Stomach (tissue), 9 donors: ENCODE data around the gene NDUFB7. TPM values are rescaled to one million over a fixed set of nuclear protein-coding genes. Genes with fewer than 3 reads are reported as not detected.

ENCODE experiments used
- DNase-seq, 2 donors: peaks; one replicate each; pipeline versions ENCODE4 v3.0.0 to v3.0.0-alpha.2; 2013 to 2019
- H3K27ac ChIP-seq, 5 donors: fragments of 200-600 bp in 4 of 5; sonication (generic) in 4 of 5; one replicate each; pipeline ENCODE4 v1.5.1; 2013 to 2019; ENCODE audit warnings: mild to moderate bottlenecking in 1 of 5, moderate library complexity in 1 of 5
- H3K27me3 ChIP-seq, 3 donors: fragments of 200-600 bp; sonication (generic); one replicate each; pipeline ENCODE4 v1.5.1; 2017 to 2019; ENCODE audit warnings: mixed run types in 1 of 3
- H3K36me3 ChIP-seq, 4 donors: fragments of 200-600 bp; sonication (generic); 1 replicate in 3 of 4; 2 replicates in 1 of 4; pipeline ENCODE4 v1.5.1; 2016 to 2019
- H3K4me1 ChIP-seq, 4 donors: fragments of 200-600 bp; sonication (generic); one replicate each; pipeline ENCODE4 v1.5.1; 2016 to 2019
- H3K4me3 ChIP-seq, 4 donors: fragments of 200-600 bp; sonication (generic) in 3 of 4; one replicate each; pipeline ENCODE4 v1.5.1; 2016 to 2019; ENCODE audit warnings: mild to moderate bottlenecking in 1 of 4
- H3K9me3 ChIP-seq, 4 donors: fragments of 200-600 bp; sonication (generic); one replicate each; pipeline ENCODE4 v1.5.1; 2016 to 2019
- CTCF ChIP-seq, 7 experiments: fragments of 450-650 bp in 4 of 7; fragments of 200-600 bp in 3 of 7; sonication (generic) in 3 of 7; IDR thresholded peaks; one replicate each; pipeline ENCODE4 v1.5.1; 2016 to 2019; ENCODE audit warnings: antibody characterized with exemption in 7 of 7, control low read depth in 2 of 7, mild to moderate bottlenecking in 1 of 7
- EP300 ChIP-seq: sonication (generic); formaldehyde crosslinking; IDR thresholded peaks from one replicate; pipeline ENCODE4 v1.6.1; 2017; ENCODE audit warnings: antibody characterized with exemption
- POLR2A ChIP-seq, 4 donors: fragments of 450-650 bp; IDR thresholded peaks; one replicate each; pipeline ENCODE4 v1.6.1; 2016; ENCODE audit warnings: antibody characterized with exemption in 4 of 4, control low read depth in 2 of 4, mild to moderate bottlenecking in 1 of 4, moderate library complexity in 1 of 4
- POLR2AphosphoS5 ChIP-seq, 3 donors: sonication (generic); formaldehyde crosslinking; IDR thresholded peaks; one replicate each; pipeline ENCODE4 v1.6.1; 2016; ENCODE audit warnings: antibody characterized with exemption in 3 of 3
- WGBS, 5 donors: extraction: QIAGEN DNeasy Blood & Tissue Kit in 3 of 5; methylation state at CpG; one replicate each; pipeline versions ENCODE4 v1.1.5 to v1.1.7; 2013 to 2018; 5-methylcytosine and 5-hydroxymethylcytosine counted together
- intact Hi-C: fragments of 100-400 bp; cut with DNase I; formaldehyde crosslinking; loops from one replicate; pipeline ENCODE4 v1.15.1; 2023; ENCODE audit warnings: low total_unique reads
- polyA plus RNA-seq, 3 donors: library from polyadenylated mRNA; stranded (reverse); fragments of 200-250 nt; gene quantifications; one replicate each; pipeline ENCODE4 v1.2.3, GENCODE V29; 2013
- total RNA-seq, 5 donors: library from RNA; depleted of rRNA; stranded (reverse); fragments of >200 nt; gene quantifications; one replicate each; pipeline versions ENCODE4 v1.1.0 to v1.2.3, GENCODE V29; 2014 to 2016
- donor health status: healthy with polysubstance abuse.
- donor health status: Bipolar disorder and iron deficiency.
- donor health status: healthy.

Gene NDUFB7
- total and polyA plus RNA-seq, 8 donors = 159 to 1,175 (median 484) TPM

GRCh38 chr19:14562660-14563589 lies 8.9 kb downstream of the NDUFB7 start:
- H3K4me3 ChIP-seq = no peak overlapping the region

DNA sequence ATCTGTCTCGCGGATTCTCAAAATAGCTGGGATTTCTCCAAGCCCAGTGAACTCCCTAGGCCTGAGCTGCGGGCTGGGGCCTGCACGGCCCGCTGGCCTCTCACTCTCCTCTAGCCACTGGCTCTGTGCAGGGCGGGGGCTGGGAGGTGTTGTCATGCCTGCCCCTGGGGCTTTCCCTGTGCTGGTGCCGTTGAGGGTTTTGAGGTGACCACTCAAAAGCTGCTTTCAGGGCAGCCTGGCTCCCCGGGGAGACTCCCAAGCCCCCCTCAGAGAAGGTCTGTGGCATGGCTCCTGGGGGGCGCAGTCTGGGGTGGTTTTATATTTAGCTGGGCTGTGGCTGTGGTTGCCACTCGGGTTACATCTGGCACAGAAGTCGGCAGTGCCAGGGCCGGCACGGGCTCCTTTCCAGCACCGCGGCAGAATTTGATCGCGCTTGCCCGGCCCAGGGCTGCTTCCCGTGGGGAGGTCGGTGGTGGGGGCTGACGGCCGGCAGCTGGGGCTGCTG lies 10.0 kb downstream of the NDUFB7 start:
- H3K27me3 ChIP-seq = no peaks in the 10 kb centered on the region
- WGBS, 5 donors = 47 to 69% (median 58%) methylated on average over 12 to 22 of the region's 22 CpGs
- peaks cover 16 to 49% (median 34%) of the 10 kb centered on the region in 4 donors for H3K36me3 ChIP-seq
- peak in 1 of 2 donors; percentile 61 for DNase-seq
- TF ChIP-seq POLR2A (IDR thresholded peaks at IDR 0.05) (no peak), CTCF (IDR thresholded peaks at IDR 0.05) (no peak), EP300 (no peak)
- H3K4me3 ChIP-seq = peak overlapping the region in 1 of 4 donors; percentile 3
- intact Hi-C loops = loop anchor here (10.0 kb wide), 1 partner anchor 133 kb away; the partner anchor contains the start of gene ZNF333
- H3K27ac ChIP-seq = peak overlapping the region; percentile 21 to 79 (median 49)
- H3K9me3 ChIP-seq = no peaks in the 10 kb centered on the region
- H3K4me1 ChIP-seq = peaks cover 12 to 35% (median 32%) of the 10 kb centered on the region in 4 donors

More at GRCh38 chr19:14562660-14563589, 8.9 kb downstream of the NDUFB7 start:
- peak overlapping the region in 4 of 5 donors; percentile 33 to 79 (median 55) for H3K27ac ChIP-seq
- no peak for DNase-seq
- no peaks in the 10 kb centered on the region for H3K27me3 ChIP-seq
- H3K4me1 ChIP-seq = peaks cover 12 to 37% (median 33%) of the 10 kb centered on the region in 4 donors
- no peaks in the 10 kb centered on the region for H3K9me3 ChIP-seq
- 76 to 84% (median 79%) methylated on average over 17 to 23 of the region's 23 CpGs for WGBS, 5 donors
- no peak for TF ChIP-seq CTCF (IDR thresholded peaks at IDR 0.05)
- no peak for TF ChIP-seq EP300
- TF ChIP-seq POLR2AphosphoS5 (IDR thresholded peaks at IDR 0.05) = no peak
- TF ChIP-seq POLR2A (IDR thresholded peaks at IDR 0.05) = no peak
- intact Hi-C loops = loop anchor here (10.0 kb wide), 1 partner anchor 132 kb away; the partner anchor contains the start of gene ZNF333
- peaks cover 20 to 60% (median 44%) of the 10 kb centered on the region in 4 donors for H3K36me3 ChIP-seq

- 80 to 86% (median 81%) methylated on average over 6 to 8 of the region's 8 CpGs; no CpG with 5 or more reads in 1 of the 5 donors for WGBS, 5 donors
- intact Hi-C loops = loop anchor here (10.0 kb wide), 1 partner anchor 134 kb away; the partner anchor contains the start of gene ZNF333
- peak overlapping the region in 4 of 5 donors; percentile 33 to 79 (median 55) for H3K27ac ChIP-seq
Measured at GRCh38 chr19:14561249-14561648, 10.6 kb downstream of the NDUFB7 start.

More at GRCh38 chr19:14561249-14561648, 10.6 kb downstream of the NDUFB7 start:
- no peak for TF ChIP-seq EP300
- TF ChIP-seq CTCF (IDR thresholded peaks at IDR 0.05) = no peak
- TF ChIP-seq POLR2AphosphoS5 (IDR thresholded peaks at IDR 0.05) = no peak
- TF ChIP-seq POLR2A (IDR thresholded peaks at IDR 0.05) = no peak
- Histone ChIP-seq H3K9me3 (no peaks in the 10 kb centered on the region), H3K4me3 (no peak overlapping the region), H3K4me1 (peaks cover 19 to 41% (median 38%) of the 10 kb centered on the region in 4 donors), H3K27me3 (no peaks in the 10 kb centered on the region), H3K36me3 (peaks cover 13 to 43% (median 28%) of the 10 kb centered on the region in 4 donors)
- no peak for DNase-seq
